GM18951 (cell line): ENCODE measurements around the gene EIF2B2.

Experiments
- POLR2A ChIP-seq: IDR thresholded peaks from 4 replicates; pipeline ENCODE4 v1.6.1; 2011; ENCODE audit warnings: mild to moderate bottlenecking; ENCODE audit not compliant: insufficient read length, insufficient read depth; ENCODE audit errors: extremely low read depth
- in situ Hi-C: fragments of 300-500 bp; cut with MboI; formaldehyde crosslinking; loops from one replicate; pipeline ENCODE4 v1.12.0; 2022; ENCODE audit warnings: low sequenced_read_pairs, mixed read lengths, inconsistent platforms; ENCODE audit not compliant: unreplicated experiment

The EIF2B2 gene

DNA sequence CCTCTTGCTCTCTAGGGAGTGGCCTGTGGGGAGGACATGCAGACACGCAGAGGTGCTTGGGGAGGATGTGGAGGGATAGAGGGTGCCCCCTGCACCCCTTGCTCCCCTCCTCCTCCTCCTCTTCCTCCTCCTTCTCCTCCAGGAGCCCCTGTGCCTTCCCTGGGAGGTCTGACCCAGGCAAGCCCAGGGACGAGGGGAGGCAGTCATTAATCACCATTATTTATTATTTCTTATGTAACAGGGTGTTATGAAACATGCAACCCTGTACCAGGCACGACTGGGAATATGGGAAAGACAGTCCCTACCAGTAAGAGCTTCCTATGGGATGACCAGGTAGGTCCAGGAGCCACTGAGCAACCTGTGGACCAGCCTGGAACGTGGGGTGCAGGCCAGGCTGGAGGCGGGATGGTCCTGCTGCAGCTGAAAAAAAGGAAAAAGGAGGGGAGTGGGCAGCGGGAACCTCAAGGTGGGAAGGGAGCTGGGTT lies 24.8 kb upstream of the EIF2B2 start:
- in situ Hi-C loops, result no loop called here
- no peak for TF ChIP-seq POLR2A

DNA sequence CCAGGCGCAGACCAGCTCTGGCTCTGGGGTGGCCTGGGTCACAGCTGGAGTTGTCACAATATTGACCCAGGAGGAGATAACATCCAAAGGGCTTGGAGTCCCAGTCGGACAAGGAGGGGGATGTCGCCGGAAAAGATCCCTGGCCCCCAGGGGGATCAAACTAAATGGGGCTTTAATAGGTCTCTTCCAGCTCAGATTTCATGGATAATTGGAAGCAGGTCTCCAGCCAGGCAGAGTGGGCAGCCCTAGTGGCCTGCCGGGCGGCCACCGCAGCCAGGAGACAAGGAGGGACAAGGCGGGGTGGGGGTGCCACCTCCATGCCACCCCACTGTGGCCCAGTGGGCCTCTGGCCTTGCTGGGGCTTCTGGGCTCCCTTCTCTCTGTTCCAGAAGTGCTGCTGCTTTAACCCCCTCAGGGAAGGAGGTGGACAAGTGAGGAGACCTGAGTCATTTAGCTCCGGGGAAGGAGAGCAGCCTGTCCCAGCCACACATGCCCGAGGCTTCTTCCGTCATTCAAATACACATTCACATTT lies 24.2 kb upstream of the EIF2B2 start:
- in situ Hi-C loops, result no loop called here
- TF ChIP-seq POLR2A, result no peak

DNA sequence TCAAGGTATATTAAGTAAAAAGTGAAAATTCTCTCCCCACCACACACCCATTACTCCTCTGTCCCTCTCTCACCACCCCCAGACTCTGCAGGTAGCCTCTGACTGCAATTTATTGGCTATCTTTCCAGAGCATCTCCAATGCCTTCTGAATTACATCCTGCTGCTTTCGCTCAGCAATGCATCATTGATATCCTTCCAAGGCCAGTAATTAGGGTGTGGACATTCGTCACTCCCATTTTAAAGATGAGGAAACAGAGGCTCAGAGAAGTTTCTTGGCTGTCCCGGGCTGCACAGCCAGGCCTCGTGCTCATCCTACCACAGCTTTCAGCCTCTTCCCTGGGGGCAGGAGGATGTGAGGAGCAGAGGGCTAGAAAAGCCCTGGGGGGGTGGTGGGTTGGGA lies 23.7 kb upstream of the EIF2B2 start:
- in situ Hi-C loops, result no loop called here
- TF ChIP-seq POLR2A, result no peak

DNA sequence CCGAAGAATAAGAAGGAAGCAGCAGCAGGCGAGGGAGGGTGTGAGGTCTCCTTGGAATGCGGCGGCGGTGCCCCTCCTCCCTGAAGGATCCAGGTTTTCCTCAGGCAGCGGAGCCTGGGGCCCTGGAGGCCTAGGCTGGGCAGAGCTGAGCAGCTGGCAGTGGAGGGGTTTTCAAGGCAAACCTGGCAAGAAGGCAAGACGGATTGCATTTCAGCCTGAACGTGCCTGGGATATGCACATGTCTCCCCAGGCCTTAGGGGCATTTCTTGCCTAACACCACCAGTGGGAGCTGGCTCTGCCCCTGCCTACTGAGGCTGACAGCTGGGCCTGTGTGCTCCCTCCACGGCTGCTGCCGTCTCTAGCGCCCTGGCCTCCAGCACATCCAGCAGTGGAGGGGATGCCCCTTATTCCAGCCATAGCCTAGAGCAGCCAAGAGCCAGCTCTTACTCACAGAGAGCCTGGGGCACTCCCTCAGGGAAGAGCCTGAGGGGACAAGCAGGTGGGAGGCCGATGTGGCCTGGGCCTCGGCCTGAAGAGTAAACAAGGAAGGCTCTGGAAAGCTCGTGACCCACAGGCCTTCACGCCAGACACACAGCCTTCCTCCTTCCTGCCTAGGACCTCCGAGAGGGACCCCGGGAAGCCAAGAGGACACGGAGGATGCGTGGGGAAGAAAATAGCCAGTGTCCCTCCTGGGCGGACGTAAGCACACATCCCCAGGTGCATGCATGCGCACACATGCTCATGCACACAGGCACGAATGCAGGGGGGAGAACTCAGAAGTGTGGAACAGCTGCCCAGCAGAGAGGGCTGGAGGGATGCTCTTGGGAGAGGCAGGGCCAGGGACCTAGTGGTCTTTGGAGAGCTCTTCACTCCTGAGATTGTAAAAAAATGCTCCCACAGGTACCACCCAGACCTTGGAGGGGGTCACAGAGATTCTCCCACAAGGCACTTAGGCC lies 23.0 kb upstream of the EIF2B2 start:
- in situ Hi-C loops, result no loop called here
- no peak for TF ChIP-seq POLR2A

DNA sequence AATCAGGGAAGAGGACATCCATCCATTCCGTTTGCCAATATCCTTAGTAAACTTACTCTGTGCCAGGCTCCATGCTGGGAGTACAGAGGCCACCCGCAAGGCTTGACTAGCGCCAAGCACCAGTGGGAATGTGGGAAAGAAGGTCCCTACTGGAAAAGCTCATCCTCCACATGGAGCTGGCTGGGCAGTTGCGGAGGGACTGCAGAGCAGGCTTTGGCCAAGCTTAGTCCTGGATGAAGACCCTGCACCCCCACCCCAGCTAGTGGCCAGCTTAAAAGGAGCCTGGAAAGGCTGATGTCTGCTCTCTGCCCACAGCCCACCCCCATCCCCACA lies 22.4 kb upstream of the EIF2B2 start:
- in situ Hi-C loops, result no loop called here
- no peak for TF ChIP-seq POLR2A

DNA sequence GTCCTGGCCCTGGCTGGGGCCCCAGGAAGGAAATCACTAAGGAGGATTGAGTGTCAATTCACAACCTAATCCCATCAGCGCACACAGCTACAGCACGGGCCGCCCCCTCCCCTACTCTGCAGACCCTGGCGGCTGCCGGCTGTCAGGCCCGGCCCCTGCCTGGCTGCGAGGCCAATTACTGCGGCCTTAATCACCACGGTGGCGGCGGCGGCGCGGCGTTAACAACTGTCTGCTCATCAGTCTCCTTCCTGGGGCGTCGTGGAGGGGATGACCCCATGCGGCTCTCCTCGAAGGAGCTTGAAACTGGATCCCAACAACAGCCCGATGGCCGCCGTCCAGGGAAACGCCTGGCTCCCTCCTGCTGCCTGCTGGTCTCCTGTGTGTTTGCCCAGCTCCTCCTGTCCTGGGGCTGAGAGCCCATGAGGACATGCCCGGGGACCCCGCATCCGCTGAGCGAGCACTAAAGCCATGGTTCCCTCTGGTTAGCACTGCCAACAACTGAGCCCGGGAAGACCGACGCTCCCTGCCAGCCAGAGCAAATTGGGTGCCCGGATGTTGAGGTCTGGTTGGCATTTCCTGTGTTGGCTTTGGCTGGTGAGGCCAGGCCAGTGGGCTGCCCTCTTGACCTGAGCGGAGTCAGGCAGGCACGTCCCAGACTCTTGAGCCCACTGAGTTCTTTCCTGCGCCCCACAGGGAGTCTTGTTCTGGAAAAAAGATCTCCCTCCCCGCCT lies 21.8 kb upstream of the EIF2B2 start:
- no peak for TF ChIP-seq POLR2A
- in situ Hi-C loops, result no loop called here

DNA sequence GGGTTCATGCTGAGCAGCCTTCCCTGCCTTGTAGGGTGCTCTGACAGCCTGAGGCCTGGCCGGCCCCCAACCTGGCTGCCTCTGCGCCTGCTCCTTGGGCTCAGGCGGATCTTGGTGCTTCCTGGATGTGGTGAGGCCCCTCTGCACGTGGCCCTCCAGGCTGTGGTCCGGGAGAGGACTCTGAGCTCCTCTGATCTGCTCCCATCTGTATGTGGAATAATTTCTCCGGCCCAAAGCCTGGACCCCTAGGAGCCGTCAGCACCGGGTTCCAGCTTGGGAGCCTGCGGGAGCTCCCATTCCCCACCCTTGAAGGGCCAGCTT lies 21.3 kb upstream of the EIF2B2 start:
- in situ Hi-C loops, result no loop called here

DNA sequence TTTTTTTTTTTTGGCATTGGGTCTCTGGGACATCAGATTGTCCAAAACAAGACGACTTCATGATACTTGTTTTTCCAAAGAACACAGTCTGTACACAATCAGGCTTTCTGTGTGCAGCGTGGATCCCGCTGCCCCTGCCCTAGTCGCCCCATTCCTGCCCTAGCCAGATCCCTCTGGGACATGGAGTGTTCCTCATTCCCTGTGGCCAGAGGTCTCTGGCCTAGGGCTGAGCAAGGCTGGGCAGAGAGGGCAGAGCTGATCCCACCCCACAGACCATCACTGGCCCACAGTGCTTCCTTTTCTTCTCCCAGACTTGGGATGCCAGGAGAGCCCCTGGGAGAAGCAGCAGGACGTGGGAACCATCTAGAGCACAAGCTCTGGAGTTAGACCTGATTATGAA lies 20.9 kb upstream of the EIF2B2 start:
- no peak for TF ChIP-seq POLR2A

More for the DNA sequence above, 21.3 kb upstream of the EIF2B2 start:
- no peak for TF ChIP-seq POLR2A

DNA sequence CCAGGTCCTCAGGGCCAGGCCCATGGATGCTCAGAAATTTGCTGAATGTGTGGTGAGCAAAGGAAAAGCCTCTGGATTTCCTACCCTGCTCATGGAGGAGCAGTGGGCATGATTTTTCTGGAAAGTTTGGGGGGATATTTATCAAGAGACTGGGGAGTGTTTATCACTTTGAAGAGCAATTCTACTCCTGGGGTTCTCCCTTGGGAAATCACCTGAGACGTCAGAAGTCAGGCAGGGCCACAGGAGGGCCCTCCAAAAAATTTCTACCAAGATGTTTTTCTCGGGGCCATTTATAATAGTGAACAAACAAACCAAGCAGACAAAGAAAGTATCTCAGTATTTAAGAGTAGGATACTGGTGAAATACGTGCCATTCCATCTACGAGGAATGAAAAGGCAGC lies 20.1 kb upstream of the EIF2B2 start:
- in situ Hi-C loops, result no loop called here
- no peak for TF ChIP-seq POLR2A

More for the DNA sequence above, 20.9 kb upstream of the EIF2B2 start:
- in situ Hi-C loops, result no loop called here

DNA sequence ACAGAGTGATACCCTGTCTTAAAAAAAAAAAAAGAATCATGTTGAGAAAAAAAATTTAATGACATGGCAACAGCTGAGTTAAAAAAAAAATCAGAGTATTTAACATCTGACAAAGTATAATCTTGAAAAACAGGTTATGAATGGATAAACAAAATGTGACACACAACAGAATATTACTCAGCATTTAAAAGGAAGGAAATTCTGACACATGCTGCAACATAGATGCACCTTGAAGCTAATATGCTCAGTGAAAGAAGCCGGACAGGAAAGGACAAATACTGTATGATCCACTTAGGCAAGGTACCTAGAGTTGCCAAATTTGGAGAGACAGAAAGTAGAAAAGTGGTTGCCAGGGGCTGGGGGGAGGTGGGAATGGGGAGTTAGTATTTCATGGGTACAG lies 19.4 kb upstream of the EIF2B2 start:
- no peak for TF ChIP-seq POLR2A
- in situ Hi-C loops, result no loop called here

DNA sequence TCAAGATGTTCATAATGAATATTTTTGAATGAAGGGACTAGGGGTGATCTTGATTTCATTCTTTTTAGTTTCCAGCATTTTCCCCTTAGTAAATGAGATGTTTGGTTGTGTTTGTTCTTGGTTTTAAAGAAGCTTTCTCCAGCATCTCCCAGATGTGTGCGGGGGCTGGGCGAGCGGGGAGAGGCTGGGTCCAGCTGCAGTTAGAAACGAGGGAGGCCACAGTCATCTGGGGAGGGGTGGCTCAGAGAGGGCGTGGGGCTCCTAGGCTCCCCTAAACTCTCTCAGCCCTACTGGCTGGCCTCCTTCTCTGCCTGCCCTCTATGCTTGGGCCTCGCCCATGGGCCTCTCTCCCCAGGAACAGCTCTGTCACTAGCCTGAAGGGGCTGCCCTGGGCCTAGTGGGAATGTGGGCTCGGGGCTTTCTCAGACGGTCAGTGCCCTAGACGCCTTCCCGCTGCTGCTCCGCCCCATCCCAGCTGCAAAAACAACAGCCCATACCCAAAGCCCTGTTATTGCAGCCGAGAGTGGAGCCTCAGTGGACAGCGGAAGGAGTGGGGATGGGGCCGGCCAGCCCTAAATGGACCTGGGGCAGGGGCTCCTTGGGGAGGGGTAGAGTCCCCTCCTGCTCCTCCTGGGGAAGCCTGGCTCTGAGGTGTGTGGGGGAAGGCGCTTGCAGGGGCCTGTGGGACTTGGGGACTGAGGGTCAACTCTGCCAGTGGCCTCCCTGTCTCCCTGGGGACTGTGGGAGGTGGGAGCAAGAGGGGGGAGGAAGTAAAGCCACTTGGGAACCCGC lies 18.3 kb upstream of the EIF2B2 start:
- in situ Hi-C loops, result no loop called here
- no peak for TF ChIP-seq POLR2A

DNA sequence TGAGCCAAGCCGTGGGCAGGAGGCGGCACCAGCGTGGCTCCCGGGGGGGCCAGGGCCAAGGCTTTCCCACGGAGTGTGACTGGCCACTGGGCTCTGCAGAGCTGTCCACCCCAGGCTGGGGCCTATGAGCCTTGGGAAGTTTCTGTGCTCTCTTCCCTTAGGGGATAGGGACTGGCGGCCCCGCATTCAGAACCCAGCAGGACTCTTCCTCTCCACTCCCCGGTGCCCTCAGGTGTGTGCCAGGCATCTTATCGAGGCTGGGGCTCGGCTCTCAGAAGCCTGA lies 17.8 kb upstream of the EIF2B2 start:
- in situ Hi-C loops, result no loop called here
- TF ChIP-seq POLR2A, result no peak

DNA sequence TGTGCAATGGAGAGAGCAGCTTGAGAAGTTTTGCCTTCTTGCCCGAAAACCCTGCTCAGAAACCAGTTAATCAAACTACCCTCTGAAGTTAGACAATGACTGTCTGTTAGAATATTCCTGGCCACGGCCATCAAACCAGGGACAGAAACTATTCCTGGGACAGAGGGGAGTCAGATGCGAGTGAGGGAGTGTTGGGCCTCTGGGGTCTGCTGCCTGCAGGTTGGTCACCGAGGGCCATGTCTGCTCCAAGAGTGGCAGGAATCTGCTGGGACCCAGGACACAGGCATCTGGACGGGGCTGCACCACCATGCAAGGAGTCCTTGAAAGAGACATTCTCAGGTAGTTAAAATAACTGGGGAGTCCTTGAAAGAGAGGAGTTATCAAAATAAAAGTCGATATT lies 16.9 kb upstream of the EIF2B2 start:
- in situ Hi-C loops, result no loop called here
- TF ChIP-seq POLR2A, result no peak
